ENCODE results near the gene CBARP.

Gene CBARP

GRCh38 chr19:1228161-1228957 is 9.4 kb downstream of the CBARP start:
- no peak for DNase-seq (ENCODE audit: extremely low read depth in 1 of 2, low read depth in 1 of 2)

GRCh38 chr19:1227304-1228054 is 10.3 kb downstream of the CBARP start:
- DNase-seq (ENCODE audit: extremely low read depth in 1 of 2, low read depth in 1 of 2), result no peak

- no peak for DNase-seq (ENCODE audit: extremely low read depth in 1 of 2, low read depth in 1 of 2)
These were observed 11.1 kb downstream of the CBARP start for GRCh38 chr19:1226522-1227303.

GRCh38 chr19:1226227-1226518 is 11.6 kb downstream of the CBARP start:
- no peak for DNase-seq (ENCODE audit: extremely low read depth in 1 of 2, low read depth in 1 of 2)

- DNase-seq (ENCODE audit: extremely low read depth in 1 of 2, low read depth in 1 of 2), result no peak
These were observed 12.2 kb downstream of the CBARP start for GRCh38 chr19:1225440-1226226.

- DNase-seq (ENCODE audit: extremely low read depth in 1 of 2, low read depth in 1 of 2), result no peak
These were observed 13.0 kb downstream of the CBARP start for GRCh38 chr19:1224847-1225246.

- DNase-seq (ENCODE audit: extremely low read depth in 1 of 2, low read depth in 1 of 2), result no peak
These were observed 13.6 kb downstream of the CBARP start for GRCh38 chr19:1224047-1224825.

- DNase-seq (ENCODE audit: extremely low read depth in 1 of 2, low read depth in 1 of 2), result no peak
These were observed 14.6 kb downstream of the CBARP start for GRCh38 chr19:1223018-1223855.

GRCh38 chr19:1222394-1222793 is 15.4 kb downstream of the CBARP start:
- no peak for DNase-seq (ENCODE audit: extremely low read depth in 1 of 2, low read depth in 1 of 2)

- no peak for DNase-seq (ENCODE audit: extremely low read depth in 1 of 2, low read depth in 1 of 2)
These were observed 15.9 kb downstream of the CBARP start for GRCh38 chr19:1221904-1222255.

- no peak for DNase-seq (ENCODE audit: extremely low read depth in 1 of 2, low read depth in 1 of 2)
These were observed 16.6 kb downstream of the CBARP start for GRCh38 chr19:1220976-1221903.

- DNase-seq (ENCODE audit: extremely low read depth in 1 of 2, low read depth in 1 of 2), result no peak
These were observed 17.3 kb downstream of the CBARP start for GRCh38 chr19:1220477-1220930.

- DNase-seq (ENCODE audit: extremely low read depth in 1 of 2, low read depth in 1 of 2), result no peak
These were observed 17.9 kb downstream of the CBARP start for GRCh38 chr19:1219786-1220476.

GRCh38 chr19:1218751-1219567 is 18.8 kb downstream of the CBARP start:
- DNase-seq (ENCODE audit: extremely low read depth in 1 of 2, low read depth in 1 of 2), result no peak

GRCh38 chr19:1217366-1217765 is 20.4 kb downstream of the CBARP start:
- DNase-seq (ENCODE audit: extremely low read depth in 1 of 2, low read depth in 1 of 2), result no peak

GRCh38 chr19:1216756-1217155 is 21.0 kb downstream of the CBARP start:
- DNase-seq (ENCODE audit: extremely low read depth in 1 of 2, low read depth in 1 of 2), result no peak

Measured in activated CD8-positive, alpha-beta memory T cell treated with anti-CD3 and anti-CD28 coated beads for 1 hour (primary cell).